RPMI8226 (cell line): ENCODE results near the gene MUSK.

ENCODE experiments used
- DNase-seq: peaks from one replicate; pipeline ENCODE4 v3.0.0-alpha.2; 2015

The MUSK gene

DNA sequence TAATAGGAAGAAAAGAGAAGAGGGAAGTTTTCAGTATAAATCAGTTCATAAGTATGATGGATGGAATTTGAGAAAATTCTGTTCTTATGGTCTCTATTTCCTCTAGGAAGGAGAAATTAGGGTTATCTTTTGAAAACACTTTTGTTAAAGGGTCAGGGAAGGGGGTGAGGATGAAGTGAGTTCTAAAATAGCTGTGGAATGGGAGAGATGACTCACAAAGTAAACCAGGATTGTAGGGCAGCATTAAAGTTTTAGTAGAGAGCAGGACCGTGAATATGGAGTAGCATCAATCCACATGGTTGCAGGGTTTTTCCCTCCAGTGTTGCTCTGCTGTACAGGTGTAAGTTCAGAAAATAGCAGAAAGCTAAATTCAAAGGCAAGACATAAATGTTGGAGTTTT, 32.4 kb downstream of the MUSK start:
- no peak for DNase-seq

DNA sequence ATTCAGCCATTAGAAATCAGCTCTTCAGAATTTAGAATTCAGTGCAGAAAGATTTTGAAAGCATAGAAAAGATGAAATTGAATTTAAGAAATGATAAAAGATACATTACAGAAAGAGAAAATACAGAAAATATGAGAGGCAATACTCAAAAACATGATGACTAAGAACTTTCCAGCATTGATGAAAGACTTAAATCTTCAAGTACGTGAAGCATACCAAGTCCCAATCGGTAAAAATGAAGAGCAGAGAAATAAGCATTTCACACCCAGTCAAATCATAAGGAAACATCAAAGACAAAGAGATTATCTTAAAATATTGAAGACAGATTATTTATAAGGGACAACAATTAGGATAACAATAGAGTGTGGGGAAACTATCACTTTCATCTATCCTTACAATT, 35.1 kb downstream of the MUSK start:
- no peak for DNase-seq

DNA sequence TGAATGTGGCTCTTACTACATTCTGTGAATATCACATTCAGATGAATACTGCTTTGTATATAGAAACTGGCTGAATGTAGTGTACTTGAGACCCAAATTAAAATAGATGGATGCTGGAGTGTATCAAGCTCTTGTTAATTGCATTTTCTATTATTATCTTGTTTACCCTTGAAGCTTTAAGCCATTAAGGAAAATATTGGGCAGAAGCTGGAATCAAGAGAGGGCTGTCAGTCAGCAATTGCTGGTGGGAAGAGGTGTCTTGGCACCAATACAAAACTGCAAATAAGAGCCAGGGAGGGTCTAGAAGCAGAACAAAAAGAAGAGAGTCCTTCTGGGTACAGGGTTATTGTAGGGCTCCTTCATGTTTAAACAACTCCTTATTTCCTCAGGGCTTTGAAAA, 38.8 kb downstream of the MUSK start:
- DNase-seq, result no peak

DNA sequence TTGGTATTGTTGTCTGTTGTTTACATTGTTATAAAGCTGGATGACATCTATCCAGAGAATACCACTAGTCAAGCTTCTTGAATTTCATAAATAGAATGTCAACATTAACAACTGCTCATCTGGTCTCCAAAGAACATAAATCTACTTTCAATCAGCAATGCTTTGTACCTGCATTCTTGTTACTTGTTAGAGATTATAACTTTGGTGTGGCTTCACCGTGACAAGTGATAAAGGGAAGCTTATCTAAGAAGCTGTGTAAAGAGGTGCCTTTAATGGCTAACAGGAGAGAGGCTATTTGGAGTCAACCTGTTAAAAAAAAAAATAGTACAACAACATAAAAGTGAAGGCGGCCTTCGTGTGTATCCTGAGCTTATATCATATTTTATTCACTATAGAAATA, 41.8 kb downstream of the MUSK start:
- no peak for DNase-seq

DNA sequence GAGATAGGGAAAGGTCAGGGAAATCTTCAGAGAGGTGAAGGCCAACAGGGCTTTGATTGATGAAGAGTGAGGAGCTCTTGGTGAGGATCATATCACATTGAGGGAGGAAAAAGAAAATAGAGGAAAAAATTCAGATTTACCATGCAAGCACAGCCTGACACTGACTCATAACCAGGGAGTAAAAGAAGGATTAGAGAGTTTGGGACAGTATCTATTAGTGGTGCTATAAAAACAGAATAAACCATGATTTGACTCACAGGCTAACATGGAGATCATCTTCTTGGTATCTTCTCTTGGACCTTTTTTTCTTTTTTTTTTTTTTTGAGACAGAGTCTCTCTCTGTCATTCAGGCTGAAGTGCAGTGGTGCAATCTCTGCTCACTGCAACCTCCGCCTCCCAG, 44.4 kb downstream of the MUSK start:
- no peak for DNase-seq

DNA sequence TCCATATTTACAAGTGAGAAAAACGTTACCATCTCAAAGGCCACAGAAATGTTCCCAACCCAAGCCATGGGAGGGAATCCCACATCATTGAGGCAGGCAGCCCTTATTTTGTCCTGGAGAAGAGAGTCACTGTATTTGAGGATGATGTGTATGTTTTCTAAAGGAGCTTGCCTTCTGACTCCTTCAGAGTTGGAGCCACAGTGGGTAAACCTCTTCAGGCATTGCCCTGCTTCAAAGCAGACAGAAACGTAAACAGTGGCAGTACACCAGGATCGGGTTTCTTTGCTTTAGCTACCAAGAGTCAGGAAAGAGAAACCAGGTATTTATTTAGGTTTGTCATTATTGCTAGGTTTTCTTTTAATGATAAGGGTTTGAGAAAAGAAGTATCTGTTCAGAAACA, 45.7 kb downstream of the MUSK start:
- no peak for DNase-seq

DNA sequence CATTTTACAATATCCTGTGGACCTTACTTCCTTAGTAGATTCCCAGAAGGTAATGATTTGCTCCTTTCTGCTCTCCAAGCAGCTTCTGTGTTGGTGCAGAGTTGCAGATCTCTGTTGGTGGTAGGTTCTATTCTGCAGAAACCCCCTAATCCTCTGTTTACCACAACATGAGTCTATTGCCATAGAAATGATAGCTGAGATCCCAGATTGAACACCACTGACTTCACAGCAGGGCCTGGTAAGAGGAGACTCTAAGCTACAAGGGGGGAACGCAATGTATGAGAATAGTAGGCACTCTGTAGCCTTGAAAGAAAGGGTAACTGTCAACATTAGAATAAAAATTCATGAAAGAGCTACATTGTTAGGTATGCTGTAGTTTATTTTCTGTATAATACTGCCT, 59.5 kb downstream of the MUSK start:
- DNase-seq, result no peak

DNA sequence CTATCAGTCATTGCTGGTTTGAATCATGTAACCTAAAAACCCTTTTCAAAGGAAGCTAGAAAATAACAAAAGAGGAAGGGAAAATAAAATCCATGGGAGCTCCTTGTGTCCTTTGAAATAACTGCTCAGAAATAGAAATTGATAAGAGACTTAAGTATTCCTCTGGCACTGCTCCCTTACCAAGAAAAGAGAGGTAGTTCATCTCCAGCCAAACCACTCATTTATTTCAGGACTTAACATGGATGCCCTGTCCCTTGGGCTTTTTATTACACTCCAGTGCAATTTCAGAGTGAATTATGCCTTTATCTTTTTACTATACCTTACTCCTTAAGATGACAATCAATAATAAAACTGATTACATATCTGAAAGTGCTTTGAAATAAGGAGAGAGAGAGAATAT, 61.0 kb downstream of the MUSK start:
- no peak for DNase-seq

DNA sequence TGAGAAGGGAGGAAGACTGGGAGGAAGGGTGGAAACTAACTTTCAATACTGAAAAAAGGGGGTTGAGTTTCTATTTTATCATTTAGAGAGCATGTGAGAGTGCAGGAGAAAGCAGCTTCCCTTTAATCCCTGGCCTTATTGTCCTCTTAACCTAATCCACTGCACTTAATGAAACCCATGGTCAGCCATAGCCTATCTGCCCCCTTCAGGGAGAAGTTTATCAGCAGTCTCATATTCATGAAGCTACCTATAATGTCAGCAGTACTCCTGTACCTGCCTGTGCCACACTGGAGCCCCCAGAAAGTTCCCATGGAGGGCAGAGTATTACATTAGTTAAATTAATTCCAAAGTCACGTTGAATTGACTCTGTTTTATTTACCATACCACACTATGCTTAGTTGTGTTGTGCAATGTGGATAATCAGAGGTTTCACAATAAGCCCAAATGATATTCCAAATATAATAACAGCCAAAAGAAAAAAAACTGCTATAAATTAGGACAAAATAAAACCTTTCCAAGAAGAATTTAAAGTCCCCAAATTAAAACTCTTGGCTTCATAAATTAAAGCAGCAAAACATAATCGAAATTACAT, 62.9 kb downstream of the MUSK start:
- no peak for DNase-seq

DNA sequence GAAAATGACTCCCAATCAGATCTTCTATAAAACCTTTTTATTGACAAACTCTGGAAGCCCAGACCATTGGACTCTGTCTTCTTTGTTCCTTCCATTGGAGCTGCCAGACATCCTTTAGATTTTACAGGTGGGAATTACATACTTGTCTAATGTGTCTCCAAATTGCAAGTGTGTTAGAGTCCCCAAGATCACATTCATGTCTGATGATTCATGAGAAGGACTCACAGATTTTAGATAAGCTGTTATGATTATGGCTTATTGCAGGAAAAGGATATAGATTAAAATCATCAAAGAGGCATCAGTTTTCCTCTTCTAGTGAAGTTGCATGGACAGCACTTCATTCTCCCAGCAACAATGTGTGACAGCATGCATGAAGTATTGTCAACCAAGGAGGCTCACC, 70.4 kb downstream of the MUSK start:
- DNase-seq, result no peak

DNA sequence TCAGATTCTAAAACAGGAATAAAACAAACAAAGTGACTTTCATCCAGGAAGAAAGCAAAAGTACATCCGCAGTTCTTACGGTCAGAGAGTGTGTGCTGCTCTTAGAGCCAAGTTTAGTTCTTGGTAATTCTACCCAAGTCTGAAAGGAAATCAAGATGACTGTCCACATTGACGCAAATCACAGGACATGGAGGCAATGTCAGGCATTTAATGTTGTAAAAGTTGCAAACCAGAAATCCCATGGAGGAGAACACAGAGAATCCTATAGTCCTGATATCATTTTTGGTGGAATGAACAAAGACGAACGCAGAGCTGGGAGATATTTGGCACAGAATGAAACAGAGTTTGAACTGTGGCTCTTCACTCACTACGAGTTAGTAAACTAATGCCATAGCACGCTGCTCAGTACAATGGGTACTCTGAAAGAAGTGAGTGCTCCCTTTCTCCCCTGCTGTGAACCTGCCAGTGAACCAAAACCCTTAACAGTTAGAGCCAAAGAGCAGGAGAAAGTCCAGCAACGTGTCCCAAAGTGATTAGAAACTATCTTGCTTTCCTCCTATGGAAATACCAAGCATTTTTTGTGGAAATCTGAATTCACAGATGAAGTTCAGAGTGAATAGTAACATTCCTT, 74.3 kb downstream of the MUSK start:
- DNase-seq, result no peak

DNA sequence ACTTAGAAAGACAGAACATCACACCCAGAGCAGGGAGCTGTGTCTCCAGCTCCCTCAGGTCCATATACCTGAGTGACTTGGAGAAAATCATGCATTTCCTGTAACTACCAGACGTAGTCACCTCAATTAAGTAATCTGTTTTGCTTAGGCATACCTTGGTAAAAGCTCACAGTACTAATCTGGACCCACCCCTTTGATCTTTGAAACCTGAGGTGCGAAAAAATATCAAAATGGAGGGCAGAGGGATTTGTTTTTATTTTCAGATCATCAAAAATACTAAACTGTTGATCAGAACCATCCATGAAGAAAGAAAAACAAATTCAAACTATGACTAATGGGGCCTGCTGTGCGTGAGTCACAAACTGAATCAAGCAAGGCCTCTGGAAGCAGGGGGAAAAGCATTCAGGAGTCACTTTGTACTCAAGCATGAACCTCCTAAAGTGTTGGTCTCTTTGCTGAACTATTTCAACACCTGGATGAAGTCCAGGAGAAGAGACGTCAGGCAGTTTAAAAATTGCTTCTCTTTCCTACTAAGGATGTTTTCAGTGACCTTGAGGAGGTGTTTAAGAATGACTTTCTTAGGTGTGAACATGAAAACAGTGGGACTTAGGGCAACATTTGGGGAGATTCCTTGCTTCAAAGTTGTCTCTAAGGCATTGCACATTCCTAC, 76.3 kb downstream of the MUSK start:
- DNase-seq, result no peak

DNA sequence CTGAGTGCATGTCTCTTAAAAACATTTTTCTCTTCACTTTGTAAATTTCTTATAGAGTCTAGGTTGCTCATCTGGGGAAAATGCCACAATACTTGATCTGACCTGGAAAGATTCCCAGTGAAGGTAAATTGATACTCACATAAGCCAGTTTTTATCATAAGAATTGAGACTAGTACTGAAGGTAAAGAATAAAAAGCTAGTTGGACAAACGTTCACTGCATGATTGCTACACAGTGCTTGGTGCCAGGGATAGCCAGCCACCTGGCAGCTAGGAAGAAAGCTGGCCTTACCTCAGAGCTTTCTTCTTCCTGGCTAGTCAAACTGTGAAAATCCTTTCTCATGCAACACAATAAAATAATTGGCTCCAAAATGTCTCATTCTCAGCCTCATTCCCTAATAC, 77.1 kb downstream of the MUSK start:
- no peak for DNase-seq

DNA sequence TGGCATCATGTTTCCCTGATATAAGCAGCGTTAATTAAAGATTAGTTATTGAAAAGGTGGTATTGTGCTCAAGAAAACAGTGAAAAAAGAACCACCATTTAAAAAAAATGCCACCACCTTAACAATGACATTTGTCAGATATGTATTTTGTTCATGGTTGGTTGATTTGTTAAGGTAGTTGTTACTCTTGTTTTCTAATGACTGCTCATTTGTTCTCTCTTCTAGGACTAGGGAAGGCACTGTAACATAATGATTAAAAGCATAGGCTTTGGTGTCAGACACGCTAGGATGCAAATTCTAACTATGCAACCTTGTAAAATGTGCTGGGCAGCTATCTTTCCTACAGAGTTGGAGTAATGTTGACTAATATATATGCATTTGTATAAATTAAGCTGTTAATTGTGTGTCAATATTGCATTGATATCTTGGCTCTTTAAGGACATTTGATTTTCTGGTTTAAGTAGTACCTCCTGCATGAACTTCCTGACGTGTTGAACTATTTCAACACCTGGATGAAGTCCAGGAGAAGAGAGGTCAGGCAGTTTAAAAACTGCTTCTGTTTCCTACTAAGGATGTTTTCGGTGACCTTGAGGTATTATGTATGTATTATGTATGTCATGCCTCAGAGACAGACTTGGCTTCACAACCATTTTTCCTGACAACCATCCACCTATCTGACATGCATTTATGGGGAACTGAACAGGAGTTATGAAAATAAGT, 77.8 kb downstream of the MUSK start:
- DNase-seq, result no peak

DNA sequence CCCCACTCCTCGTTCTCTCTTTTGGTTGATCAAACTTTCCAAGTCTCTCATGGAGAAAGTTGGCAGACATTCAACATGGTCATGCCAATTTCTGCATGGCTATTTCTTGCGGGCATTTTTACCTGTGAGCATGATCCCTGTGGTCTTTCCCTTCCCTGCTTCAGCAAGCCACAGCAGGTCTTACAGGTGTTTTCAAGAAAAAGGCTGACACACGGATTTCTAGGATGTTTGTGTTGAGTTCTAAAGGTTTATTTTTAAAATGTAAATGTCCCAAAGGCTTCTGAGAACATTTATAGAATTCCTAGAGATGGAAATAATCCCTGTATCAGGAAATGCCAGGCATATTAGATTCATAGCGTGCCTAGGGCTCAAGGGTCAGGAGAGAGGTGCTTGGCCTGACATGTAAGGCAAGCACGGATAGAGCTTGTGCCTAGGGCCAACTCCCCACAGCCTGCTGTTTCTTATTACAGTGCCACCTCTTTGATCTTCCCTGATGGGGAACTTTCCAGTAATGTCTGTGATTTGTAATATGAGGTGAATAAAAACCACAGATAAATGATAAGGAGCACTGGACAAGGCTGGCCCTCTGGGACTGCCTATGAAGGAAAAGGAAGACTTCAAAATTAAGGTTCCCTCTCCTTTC, 79.8 kb downstream of the MUSK start:
- no peak for DNase-seq

DNA sequence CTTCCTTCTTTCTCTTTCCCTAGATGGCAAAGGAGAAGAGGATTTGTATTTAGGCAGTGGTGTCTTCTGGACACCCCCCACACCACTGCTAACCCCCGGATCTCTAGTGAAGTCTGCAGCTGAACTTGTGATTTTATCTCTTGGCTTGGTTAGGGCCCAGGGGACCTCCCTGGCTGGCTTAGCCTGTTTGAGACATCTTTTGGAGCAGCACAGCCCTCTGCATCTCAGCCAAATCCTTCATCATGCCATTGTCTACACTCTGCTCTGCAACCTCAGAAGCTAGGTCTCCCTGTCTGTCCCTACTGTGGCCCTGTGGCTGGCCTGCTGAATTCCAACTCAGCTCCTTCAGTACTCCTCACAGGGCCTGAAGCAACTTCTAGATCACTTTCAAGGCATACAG, 81.7 kb downstream of the MUSK start:
- no peak for DNase-seq

DNA sequence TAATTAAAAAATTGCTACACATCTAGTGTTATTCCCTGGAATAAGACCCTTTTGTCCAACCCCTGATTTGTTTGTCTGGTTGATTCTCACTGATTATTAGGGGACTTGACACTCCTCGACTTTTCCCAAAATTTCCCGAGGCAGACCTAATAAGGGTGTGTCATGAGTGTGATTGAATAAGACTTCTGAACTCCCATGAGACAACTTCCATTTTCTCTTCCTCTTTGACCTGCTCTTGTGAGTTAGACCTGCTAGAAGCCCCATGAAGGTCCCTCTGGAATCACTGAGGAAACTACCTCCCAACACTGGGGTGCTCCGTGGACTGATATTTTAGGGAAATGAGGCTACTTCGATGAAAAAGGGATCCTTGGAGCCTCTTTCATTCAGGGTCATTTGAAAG, 83.4 kb downstream of the MUSK start:
- no peak for DNase-seq

DNA sequence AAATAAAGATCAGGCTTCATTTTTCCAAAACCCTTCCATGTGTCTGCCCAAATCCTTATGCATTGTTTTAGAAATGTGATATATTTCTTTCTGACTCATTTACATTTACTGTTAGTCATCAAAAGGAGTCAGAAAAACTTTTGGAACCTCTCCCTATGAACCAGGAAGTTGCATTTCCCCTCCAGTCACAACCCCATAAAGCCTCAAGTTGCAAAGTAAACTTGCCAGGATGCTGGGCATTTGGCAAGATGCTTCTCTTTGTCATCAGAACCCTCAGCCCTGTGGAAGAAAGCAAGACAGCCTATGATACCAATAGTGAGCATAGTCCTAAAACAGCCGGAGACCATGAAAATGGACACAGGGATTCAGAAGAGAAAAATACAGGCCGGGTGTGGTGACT, 84.2 kb downstream of the MUSK start:
- no peak for DNase-seq

DNA sequence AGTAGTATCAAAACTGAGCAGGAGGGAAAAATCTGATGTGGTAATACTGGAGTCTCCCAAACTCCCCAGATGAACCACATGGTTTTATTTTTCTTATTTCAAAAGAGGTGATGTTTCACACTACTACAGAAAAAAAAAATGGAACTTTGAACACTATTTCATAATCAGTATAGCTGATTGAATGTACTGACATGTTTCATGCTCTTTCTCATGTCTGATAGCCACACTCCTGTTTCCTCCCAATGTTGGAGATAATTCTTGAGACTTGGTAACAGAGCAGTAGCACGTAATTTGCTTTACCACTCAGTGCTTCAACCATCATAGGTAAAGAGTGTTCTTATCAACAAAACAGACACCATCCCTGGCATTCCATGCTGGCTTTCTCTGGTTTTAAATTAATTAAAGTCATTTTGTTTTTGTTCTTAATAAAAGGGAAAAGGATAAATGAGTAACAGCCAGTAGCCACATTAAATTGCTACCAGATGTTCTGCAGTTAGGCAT, 85.2 kb downstream of the MUSK start:
- DNase-seq, result no peak

DNA sequence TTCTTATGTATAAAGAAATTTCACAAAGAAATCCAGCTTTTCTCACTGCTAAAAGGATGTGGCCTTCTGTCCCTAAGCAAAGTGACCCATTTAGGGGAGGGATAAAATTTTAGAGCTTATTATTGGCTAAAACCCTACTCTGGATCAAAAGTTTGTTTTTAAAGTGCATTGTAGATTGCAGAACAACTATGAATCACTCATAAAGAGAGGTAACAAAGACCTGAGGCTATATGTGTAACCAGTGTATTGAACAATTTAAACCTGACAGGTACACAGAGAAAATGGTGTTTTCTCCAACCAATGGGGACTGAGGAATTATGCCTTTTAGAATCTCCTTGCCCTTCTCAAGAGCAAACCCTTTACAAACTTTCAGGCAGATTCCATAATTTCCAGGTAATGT, 86.6 kb downstream of the MUSK start:
- DNase-seq, result no peak

DNA sequence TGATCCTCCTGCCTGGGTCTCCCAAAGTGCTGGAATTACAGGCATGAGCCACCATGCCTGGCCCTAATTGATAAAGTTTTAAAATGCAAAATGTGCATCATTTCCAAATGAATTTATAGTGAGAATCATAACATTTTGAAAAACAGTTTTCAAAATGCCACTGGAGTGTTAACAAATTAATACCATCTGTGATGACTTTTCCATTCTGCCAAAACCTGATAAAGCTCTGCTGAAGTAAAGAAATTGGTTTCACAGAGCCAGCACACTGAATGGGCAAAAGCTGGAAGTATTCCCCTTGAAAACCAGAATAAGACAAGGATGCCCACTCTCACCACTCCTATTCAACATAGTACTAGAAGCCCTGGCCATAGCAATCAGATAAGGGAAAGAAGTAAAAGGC, 89.6 kb downstream of the MUSK start:
- DNase-seq, result no peak

DNA sequence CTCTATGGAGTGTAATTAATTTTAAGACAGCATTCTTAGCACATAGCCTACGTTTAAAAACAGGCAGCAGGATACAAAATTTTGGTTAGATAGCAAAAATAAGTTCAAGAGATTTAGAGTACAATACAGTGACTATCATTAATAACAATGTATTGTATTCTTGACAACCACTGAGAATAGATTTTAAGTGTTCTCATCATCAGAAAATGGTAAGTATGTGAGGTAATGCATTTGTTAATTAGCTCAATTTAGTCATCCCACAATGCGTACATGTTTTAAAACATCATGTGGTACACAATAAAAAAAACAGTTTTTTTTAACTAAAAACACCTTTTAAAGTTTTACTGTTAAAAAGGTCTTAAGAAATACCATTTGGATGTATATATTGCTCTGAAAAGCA, 94.2 kb downstream of the MUSK start:
- no peak for DNase-seq

DNA sequence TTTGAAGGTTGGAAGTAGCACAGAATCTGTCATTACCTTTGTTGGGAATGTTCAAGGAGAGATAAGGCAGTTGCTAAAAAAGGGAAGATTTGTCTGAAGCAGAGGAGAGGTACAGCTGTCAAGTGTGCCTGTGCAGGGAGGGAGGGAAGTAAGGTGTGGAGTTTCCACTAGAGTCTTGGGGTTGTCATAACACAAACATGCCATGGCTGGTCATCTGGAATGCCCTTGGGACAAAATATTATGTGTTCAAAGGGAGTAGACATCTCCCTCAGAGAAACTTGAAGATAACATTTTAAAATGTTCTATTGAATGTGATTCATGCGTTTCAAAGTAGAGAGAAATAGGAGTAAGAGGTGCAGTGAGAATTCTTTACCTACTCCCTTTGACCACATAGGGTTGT, 95.0 kb downstream of the MUSK start:
- no peak for DNase-seq

DNA sequence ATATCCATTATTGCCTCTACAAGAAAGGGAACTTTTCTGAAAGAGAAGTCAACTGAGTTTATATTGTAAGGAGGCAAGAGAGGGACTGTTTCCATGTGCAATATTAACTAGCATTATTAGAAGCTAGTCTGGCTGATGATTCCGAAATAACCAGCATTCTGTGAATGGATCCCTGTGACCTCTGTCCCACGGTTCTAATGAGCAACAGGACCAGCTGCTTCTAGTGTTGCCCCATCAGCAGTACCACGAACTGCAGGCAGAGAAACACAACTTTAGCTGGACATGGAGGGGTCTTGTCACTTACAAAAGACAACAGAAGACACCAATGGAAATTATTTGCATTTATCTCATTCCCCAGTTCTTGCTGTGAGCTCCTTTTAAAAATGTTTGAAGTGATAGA, 95.4 kb downstream of the MUSK start:
- DNase-seq, result no peak
